ENCODE measurements around the gene SUGP1.

Gene SUGP1

GRCh38 chr19:19342086-19343015 is 22.0 kb upstream of the SUGP1 start:
- DNase-seq = peak; percentile 39

GRCh38 chr19:19341026-19341425 is 20.7 kb upstream of the SUGP1 start:
- no peak for DNase-seq

GRCh38 chr19:19338082-19338481 is 17.8 kb upstream of the SUGP1 start:
- no peak for DNase-seq

GRCh38 chr19:19337120-19337519 is 16.8 kb upstream of the SUGP1 start:
- no peak for DNase-seq

GRCh38 chr19:19336597-19336996 is 16.3 kb upstream of the SUGP1 start:
- no peak for DNase-seq

GRCh38 chr19:19335408-19336158 is 15.3 kb upstream of the SUGP1 start:
- no peak for DNase-seq

GRCh38 chr19:19334989-19335344 is 14.7 kb upstream of the SUGP1 start:
- no peak for DNase-seq

- DNase-seq = no peak
These were observed 14.0 kb upstream of the SUGP1 start for GRCh38 chr19:19334063-19334988.

GRCh38 chr19:19329126-19329525 is 8.8 kb upstream of the SUGP1 start:
- no peak for DNase-seq

GRCh38 chr19:19327672-19328071 is 7.4 kb upstream of the SUGP1 start:
- no peak for DNase-seq

- no peak for DNase-seq
These were observed 3.9 kb upstream of the SUGP1 start for GRCh38 chr19:19324059-19324770.

GRCh38 chr19:19321141-19321577 is 850 bp upstream of the SUGP1 start:
- peak; percentile 16 for DNase-seq

- DNase-seq = no peak
These were observed 463 bp downstream of the SUGP1 start for GRCh38 chr19:19319732-19320360.

GRCh38 chr19:19316082-19316481 is 4.2 kb downstream of the SUGP1 start:
- no peak for DNase-seq

- no peak for DNase-seq
These were observed 4.9 kb downstream of the SUGP1 start for GRCh38 chr19:19315444-19315843.

- DNase-seq = no peak
These were observed 11.9 kb downstream of the SUGP1 start for GRCh38 chr19:19308373-19308772.

GRCh38 chr19:19306191-19306590 is 14.1 kb downstream of the SUGP1 start:
- no peak for DNase-seq

- no peak for DNase-seq
These were observed 14.6 kb downstream of the SUGP1 start for GRCh38 chr19:19305696-19306095.

GRCh38 chr19:19305066-19305465 is 15.2 kb downstream of the SUGP1 start:
- no peak for DNase-seq

GRCh38 chr19:19304186-19304965 is 15.9 kb downstream of the SUGP1 start:
- no peak for DNase-seq

GRCh38 chr19:19303411-19303810 is 16.9 kb downstream of the SUGP1 start:
- no peak for DNase-seq
